Measurements from ENCODE around the gene AMDHD1.
A peak's percentile ranks its signal among the peaks of the same experiment; 100 is the strongest.

AMDHD1 gene

DNA sequence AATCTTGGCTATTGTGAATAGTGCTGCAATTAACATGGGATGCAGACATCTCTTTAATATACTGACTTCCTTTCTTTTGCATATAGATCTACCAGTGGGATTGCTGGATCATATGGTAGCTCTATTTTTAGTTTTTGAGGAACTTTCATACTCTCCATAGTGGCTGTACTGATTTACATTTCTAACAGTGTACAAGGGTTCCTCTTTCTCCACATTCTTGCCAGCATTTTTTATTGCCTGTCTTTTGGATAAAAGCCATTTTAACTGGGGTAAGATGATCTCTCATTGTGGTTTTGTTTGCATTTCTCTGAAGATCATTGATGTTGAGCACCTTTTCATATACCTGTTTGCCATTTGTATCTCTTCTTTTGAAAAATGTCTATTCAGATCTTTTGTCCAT, 8.4 kb downstream of the AMDHD1 start:
- Histone ChIP-seq H3K27ac (ENCODE audit: insufficient read depth in 1 of 2, low read depth in 1 of 2, low read length in 2 of 2, poor library complexity in 1 of 2, severe bottlenecking in 2 of 2) (no peak overlapping the region), H3K27me3 (replicated peaks in 2 of 5; ENCODE audit: control insufficient read depth in 4 of 5, insufficient read depth in 5 of 5, low read length in 4 of 5) (no peaks in the 10 kb centered on the region), H3K4me1 (ENCODE audit: control extremely low read depth in 1 of 4, control insufficient read depth in 4 of 4, insufficient read depth in 4 of 4, low read length in 3 of 4) (no peaks in the 10 kb centered on the region), H3K9me3 (ENCODE audit: control extremely low read depth in 1 of 5, control insufficient read depth in 4 of 5, insufficient read depth in 2 of 5, low read depth in 1 of 5, low read length in 4 of 5) (no peaks in the 10 kb centered on the region), H3K4me3 (ENCODE audit: control insufficient read depth in 1 of 7, extremely low read depth in 1 of 7, insufficient read depth in 4 of 7, low read depth in 2 of 7, low read length in 6 of 7) (no peak overlapping the region), H3K36me3 (ENCODE audit: control insufficient read depth in 4 of 4, insufficient read depth in 4 of 4, low read length in 3 of 4) (no peaks in the 10 kb centered on the region)
- POLR2A ChIA-PET: no interaction called here
- DNase-seq: peak in 1 of 3 donors; percentile 13
- CTCF ChIA-PET: interaction anchor here (1.5 kb wide), 1 partner anchor 48 kb away, joined by 3 read pairs; no protein-coding TSS in a partner anchor

DNA sequence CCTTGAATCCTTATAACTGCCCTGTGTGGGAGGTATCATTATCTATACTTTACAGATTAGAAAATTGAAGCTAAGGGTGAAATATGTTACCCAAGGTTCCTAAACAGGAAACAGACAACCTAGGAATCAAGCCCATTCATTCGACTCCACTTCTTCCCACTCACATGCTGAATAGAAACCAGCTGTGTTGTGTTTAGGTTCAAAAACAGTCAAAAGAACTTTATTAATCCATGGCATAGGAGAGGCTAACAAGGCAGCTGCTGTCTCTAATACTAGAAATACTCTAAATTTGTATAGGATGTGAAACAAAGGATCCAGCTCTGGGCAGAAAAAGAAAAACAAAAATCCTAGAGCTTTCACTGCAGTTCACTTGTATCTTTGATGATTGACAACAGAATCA, 9.9 kb downstream of the AMDHD1 start:
- WGBS (ENCODE audit: insufficient coverage): no CpG with 5 or more reads among the region's 1 CpG
- CTCF ChIA-PET: interaction anchor here (0.7 to 5.1 kb wide), 3 partner anchors 10 to 47 kb away, joined by 3 to 30 read pairs (median 3); partner anchors contain the start of genes AMDHD1 and CCDC38
- H3K4me1 ChIP-seq (ENCODE audit: control extremely low read depth in 1 of 4, control insufficient read depth in 4 of 4, insufficient read depth in 4 of 4, low read length in 3 of 4): no peaks in the 10 kb centered on the region

DNA sequence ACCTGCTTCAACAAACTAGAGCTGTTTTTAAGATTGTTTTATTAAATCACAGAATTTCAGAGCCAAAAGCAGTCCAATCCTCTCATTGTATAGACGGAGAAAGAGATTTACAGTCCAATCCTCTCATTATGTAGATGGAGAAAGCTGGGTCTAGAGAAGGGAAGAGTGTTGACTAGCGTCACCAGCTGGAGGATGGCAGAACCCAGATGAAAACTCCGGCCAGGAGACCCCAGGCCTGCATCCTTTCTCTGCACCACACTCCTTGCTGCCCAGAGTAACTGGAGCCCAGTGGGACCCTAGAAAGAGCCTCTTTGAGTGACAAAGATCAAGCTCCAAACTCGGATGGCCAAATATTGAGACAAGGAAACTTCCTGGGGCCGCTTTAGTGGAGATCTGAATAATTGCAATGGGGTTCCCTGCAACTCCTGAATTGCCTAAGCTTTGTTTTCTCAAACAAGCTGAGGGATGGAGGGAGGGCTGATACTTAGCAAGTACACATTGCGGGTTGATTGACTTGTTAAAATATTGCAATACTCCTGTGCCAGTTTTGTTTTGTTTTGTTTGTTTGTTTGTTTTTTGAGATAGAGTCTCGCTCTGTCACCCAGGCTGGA, 12.5 kb downstream of the AMDHD1 start:
- 100% methylated on average over 3 of the region's 7 CpGs for WGBS (ENCODE audit: insufficient coverage)
- Histone ChIP-seq H3K36me3 (ENCODE audit: control insufficient read depth in 4 of 4, insufficient read depth in 4 of 4, low read length in 3 of 4) (no peaks in the 10 kb centered on the region), H3K27me3 (replicated peaks in 2 of 5; ENCODE audit: control insufficient read depth in 4 of 5, insufficient read depth in 5 of 5, low read length in 4 of 5) (peaks cover 0 to 2% (median 0%) of the 10 kb centered on the region in 5 experiments), H3K4me1 (ENCODE audit: control extremely low read depth in 1 of 4, control insufficient read depth in 4 of 4, insufficient read depth in 4 of 4, low read length in 3 of 4) (no peaks in the 10 kb centered on the region), H3K27ac (ENCODE audit: insufficient read depth in 1 of 2, low read depth in 1 of 2, low read length in 2 of 2, poor library complexity in 1 of 2, severe bottlenecking in 2 of 2) (no peak overlapping the region), H3K9me3 (ENCODE audit: control extremely low read depth in 1 of 5, control insufficient read depth in 4 of 5, insufficient read depth in 2 of 5, low read depth in 1 of 5, low read length in 4 of 5) (no peaks in the 10 kb centered on the region), H3K4me3 (ENCODE audit: control insufficient read depth in 1 of 7, extremely low read depth in 1 of 7, insufficient read depth in 4 of 7, low read depth in 2 of 7, low read length in 6 of 7) (no peak overlapping the region)
- ChIA-PET POLR2A (no interaction called here), CTCF (interaction anchor here (0.7 to 5.1 kb wide), 3 partner anchors 10 to 56 kb away, joined by 3 to 30 read pairs (median 3); partner anchors contain the start of genes AMDHD1 and CCDC38)
- no peak for DNase-seq

More for the DNA sequence above, 9.9 kb downstream of the AMDHD1 start:
- Histone ChIP-seq H3K27ac (ENCODE audit: insufficient read depth in 1 of 2, low read depth in 1 of 2, low read length in 2 of 2, poor library complexity in 1 of 2, severe bottlenecking in 2 of 2) (no peak overlapping the region), H3K9me3 (ENCODE audit: control extremely low read depth in 1 of 5, control insufficient read depth in 4 of 5, insufficient read depth in 2 of 5, low read depth in 1 of 5, low read length in 4 of 5) (no peaks in the 10 kb centered on the region), H3K27me3 (replicated peaks in 2 of 5; ENCODE audit: control insufficient read depth in 4 of 5, insufficient read depth in 5 of 5, low read length in 4 of 5) (no peaks in the 10 kb centered on the region), H3K4me3 (ENCODE audit: control insufficient read depth in 1 of 7, extremely low read depth in 1 of 7, insufficient read depth in 4 of 7, low read depth in 2 of 7, low read length in 6 of 7) (no peak overlapping the region), H3K36me3 (ENCODE audit: control insufficient read depth in 4 of 4, insufficient read depth in 4 of 4, low read length in 3 of 4) (no peaks in the 10 kb centered on the region)
- POLR2A ChIA-PET: interaction anchor here (1.4 kb wide), 1 partner anchor 9 kb away, joined by 4 read pairs; no protein-coding TSS in a partner anchor
- DNase-seq: no peak

DNA sequence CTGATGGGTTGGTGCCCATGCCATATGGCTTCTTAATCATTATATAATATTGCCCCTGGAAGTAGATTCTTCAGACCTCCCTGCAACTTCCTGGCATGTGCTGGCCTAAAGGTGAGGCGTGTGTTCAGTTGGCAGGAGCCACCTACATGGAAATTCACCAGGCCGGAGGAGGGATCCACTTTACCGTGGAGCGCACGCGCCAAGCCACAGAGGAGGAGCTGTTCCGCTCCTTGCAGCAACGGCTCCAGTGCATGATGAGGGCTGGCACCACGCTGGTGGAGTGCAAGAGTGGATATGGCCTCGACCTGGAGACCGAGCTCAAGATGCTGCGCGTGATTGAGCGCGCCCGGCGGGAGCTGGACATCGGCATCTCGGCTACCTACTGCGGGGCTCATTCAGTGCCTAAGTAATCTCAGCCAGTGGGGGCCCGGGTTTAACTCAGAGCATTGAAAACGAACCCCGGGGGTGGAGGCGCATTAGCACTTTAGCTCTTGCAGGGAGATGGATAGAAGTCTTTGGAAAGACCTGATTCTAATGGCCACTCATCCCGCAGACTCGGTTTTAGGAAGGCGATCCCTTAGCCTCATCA, 13.5 kb downstream of the AMDHD1 start:
- H3K27me3 ChIP-seq (replicated peaks in 2 of 5; ENCODE audit: control insufficient read depth in 4 of 5, insufficient read depth in 5 of 5, low read length in 4 of 5): peaks cover 0 to 2% (median 0%) of the 10 kb centered on the region in 5 experiments
- ChIA-PET CTCF (interaction anchor here (4.5 to 5.1 kb wide), 2 partner anchors 14 to 39 kb away, joined by 30 to 32 read pairs; partner anchors contain the start of genes AMDHD1 and CCDC38), POLR2A (no interaction called here)
- no peaks in the 10 kb centered on the region for H3K4me1 ChIP-seq (ENCODE audit: control extremely low read depth in 1 of 4, control insufficient read depth in 4 of 4, insufficient read depth in 4 of 4, low read length in 3 of 4)
- DNase-seq: no peak
- no peaks in the 10 kb centered on the region for H3K36me3 ChIP-seq (ENCODE audit: control insufficient read depth in 4 of 4, insufficient read depth in 4 of 4, low read length in 3 of 4)
- H3K27ac ChIP-seq (ENCODE audit: insufficient read depth in 1 of 2, low read depth in 1 of 2, low read length in 2 of 2, poor library complexity in 1 of 2, severe bottlenecking in 2 of 2): no peak overlapping the region
- no peaks in the 10 kb centered on the region for H3K9me3 ChIP-seq (ENCODE audit: control extremely low read depth in 1 of 5, control insufficient read depth in 4 of 5, insufficient read depth in 2 of 5, low read depth in 1 of 5, low read length in 4 of 5)
- 87% methylated on average over 24 of the region's 27 CpGs for WGBS (ENCODE audit: insufficient coverage)
- no peak overlapping the region for H3K4me3 ChIP-seq (ENCODE audit: control insufficient read depth in 1 of 7, extremely low read depth in 1 of 7, insufficient read depth in 4 of 7, low read depth in 2 of 7, low read length in 6 of 7)

DNA sequence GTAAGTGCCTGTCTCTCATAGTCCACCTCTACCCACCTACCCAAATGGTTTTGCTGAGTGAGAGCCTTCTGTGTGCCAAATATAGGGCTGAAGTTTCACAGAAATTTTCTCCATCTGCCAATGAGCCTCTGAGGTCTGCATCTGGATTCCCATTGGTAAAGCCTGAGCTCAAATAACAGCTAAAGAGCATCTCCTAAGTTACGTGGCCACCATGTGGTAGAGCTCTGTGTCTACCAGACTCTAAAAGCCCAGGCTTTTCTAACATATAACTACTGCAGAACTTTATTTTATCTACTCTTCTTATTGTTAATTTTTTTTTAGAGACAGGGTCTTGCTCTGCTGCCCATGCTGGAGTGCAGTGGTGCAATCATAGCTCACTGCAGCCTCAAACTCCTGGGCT, 16.0 kb downstream of the AMDHD1 start:
- DNase-seq: peak; percentile 28 to 58 (median 58)
- WGBS (ENCODE audit: insufficient coverage): no CpG with 5 or more reads among the region's 1 CpG
- H3K9me3 ChIP-seq (ENCODE audit: control extremely low read depth in 1 of 5, control insufficient read depth in 4 of 5, insufficient read depth in 2 of 5, low read depth in 1 of 5, low read length in 4 of 5): no peaks in the 10 kb centered on the region
- peaks cover 0 to 2% (median 0%) of the 10 kb centered on the region in 5 experiments for H3K27me3 ChIP-seq (replicated peaks in 2 of 5; ENCODE audit: control insufficient read depth in 4 of 5, insufficient read depth in 5 of 5, low read length in 4 of 5)
- H3K4me1 ChIP-seq (ENCODE audit: control extremely low read depth in 1 of 4, control insufficient read depth in 4 of 4, insufficient read depth in 4 of 4, low read length in 3 of 4): peaks cover 0 to 4% (median 0%) of the 10 kb centered on the region in 4 experiments
- H3K36me3 ChIP-seq (ENCODE audit: control insufficient read depth in 4 of 4, insufficient read depth in 4 of 4, low read length in 3 of 4): no peaks in the 10 kb centered on the region
- CTCF ChIA-PET: interaction anchor here (0.9 to 4.5 kb wide), 6 partner anchors 40 to 557 kb away, joined by 3 to 32 read pairs (median 4); no protein-coding TSS in a partner anchor
- POLR2A ChIA-PET: no interaction called here
- H3K27ac ChIP-seq (ENCODE audit: insufficient read depth in 1 of 2, low read depth in 1 of 2, low read length in 2 of 2, poor library complexity in 1 of 2, severe bottlenecking in 2 of 2): no peak overlapping the region
- H3K4me3 ChIP-seq (ENCODE audit: control insufficient read depth in 1 of 7, extremely low read depth in 1 of 7, insufficient read depth in 4 of 7, low read depth in 2 of 7, low read length in 6 of 7): no peak overlapping the region

DNA sequence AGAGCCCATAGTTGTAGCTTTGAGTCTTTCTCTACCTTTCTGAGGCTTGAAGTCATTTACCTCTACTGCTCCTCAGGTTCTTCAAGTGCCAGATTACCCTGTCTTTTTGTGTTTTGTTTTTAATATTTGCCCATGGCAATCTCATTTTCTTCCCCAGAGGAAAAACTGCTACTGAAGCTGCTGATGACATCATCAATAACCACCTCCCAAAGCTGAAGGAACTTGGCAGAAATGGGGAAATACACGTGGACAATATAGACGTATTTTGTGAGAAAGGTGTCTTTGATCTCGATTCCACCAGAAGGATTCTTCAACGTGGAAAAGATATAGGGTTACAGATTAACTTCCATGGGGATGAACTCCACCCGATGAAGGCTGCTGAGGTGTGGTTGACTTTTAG, 17.1 kb downstream of the AMDHD1 start:
- no peak overlapping the region for H3K27ac ChIP-seq (ENCODE audit: insufficient read depth in 1 of 2, low read depth in 1 of 2, low read length in 2 of 2, poor library complexity in 1 of 2, severe bottlenecking in 2 of 2)
- peaks cover 0 to 4% (median 0%) of the 10 kb centered on the region in 4 experiments for H3K4me1 ChIP-seq (ENCODE audit: control extremely low read depth in 1 of 4, control insufficient read depth in 4 of 4, insufficient read depth in 4 of 4, low read length in 3 of 4)
- WGBS (ENCODE audit: insufficient coverage): 100% methylated on average over 1 of the region's 5 CpGs
- H3K27me3 ChIP-seq (replicated peaks in 2 of 5; ENCODE audit: control insufficient read depth in 4 of 5, insufficient read depth in 5 of 5, low read length in 4 of 5): peaks cover 0 to 2% (median 0%) of the 10 kb centered on the region in 5 experiments
- ChIA-PET POLR2A (no interaction called here), CTCF (interaction anchor here (1.4 to 4.5 kb wide), 2 partner anchors 39 to 42 kb away, joined by 3 to 32 read pairs; no protein-coding TSS in a partner anchor)
- H3K36me3 ChIP-seq (ENCODE audit: control insufficient read depth in 4 of 4, insufficient read depth in 4 of 4, low read length in 3 of 4): no peaks in the 10 kb centered on the region
- no peak for DNase-seq
- no peaks in the 10 kb centered on the region for H3K9me3 ChIP-seq (ENCODE audit: control extremely low read depth in 1 of 5, control insufficient read depth in 4 of 5, insufficient read depth in 2 of 5, low read depth in 1 of 5, low read length in 4 of 5)
- H3K4me3 ChIP-seq (ENCODE audit: control insufficient read depth in 1 of 7, extremely low read depth in 1 of 7, insufficient read depth in 4 of 7, low read depth in 2 of 7, low read length in 6 of 7): no peak overlapping the region

DNA sequence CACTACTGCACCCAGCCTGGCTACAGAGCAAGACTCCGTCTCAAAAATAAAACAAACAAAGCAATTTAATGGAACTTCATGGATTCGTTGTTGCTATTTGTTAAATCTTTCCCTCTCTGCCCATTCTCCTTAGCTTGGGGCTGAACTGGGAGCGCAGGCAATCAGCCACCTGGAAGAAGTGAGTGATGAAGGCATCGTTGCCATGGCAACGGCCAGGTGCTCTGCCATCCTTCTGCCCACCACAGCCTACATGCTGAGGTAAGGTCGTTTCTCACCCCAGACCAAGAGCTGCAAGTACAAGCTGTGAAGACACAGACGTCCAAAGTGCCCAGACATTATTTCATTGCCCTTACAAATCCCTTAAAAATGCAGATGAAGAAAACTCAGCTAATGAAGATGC, 19.1 kb downstream of the AMDHD1 start:
- no peak for DNase-seq
- Histone ChIP-seq H3K36me3 (ENCODE audit: control insufficient read depth in 4 of 4, insufficient read depth in 4 of 4, low read length in 3 of 4) (no peaks in the 10 kb centered on the region), H3K27me3 (replicated peaks in 2 of 5; ENCODE audit: control insufficient read depth in 4 of 5, insufficient read depth in 5 of 5, low read length in 4 of 5) (peaks cover 0 to 2% (median 0%) of the 10 kb centered on the region in 5 experiments), H3K4me1 (ENCODE audit: control extremely low read depth in 1 of 4, control insufficient read depth in 4 of 4, insufficient read depth in 4 of 4, low read length in 3 of 4) (peaks cover 0 to 4% (median 0%) of the 10 kb centered on the region in 4 experiments), H3K27ac (ENCODE audit: insufficient read depth in 1 of 2, low read depth in 1 of 2, low read length in 2 of 2, poor library complexity in 1 of 2, severe bottlenecking in 2 of 2) (no peak overlapping the region), H3K9me3 (ENCODE audit: control extremely low read depth in 1 of 5, control insufficient read depth in 4 of 5, insufficient read depth in 2 of 5, low read depth in 1 of 5, low read length in 4 of 5) (no peaks in the 10 kb centered on the region), H3K4me3 (ENCODE audit: control insufficient read depth in 1 of 7, extremely low read depth in 1 of 7, insufficient read depth in 4 of 7, low read depth in 2 of 7, low read length in 6 of 7) (no peak overlapping the region)
- ChIA-PET POLR2A (no interaction called here), CTCF (interaction anchor here (0.8 to 1.9 kb wide), 7 partner anchors 12 to 44 kb away, joined by 3 to 9 read pairs (median 3); partner anchors contain the start of genes AMDHD1 and CCDC38)
- WGBS (ENCODE audit: insufficient coverage): 95% methylated on average over 6 of the region's 7 CpGs

Data from common myeloid progenitor, CD34-positive (primary cell).